Cerebellar nuclear complex (tissue), 1 donor: ENCODE results near the gene TUBA1C.

ENCODE experiments used
- DNase-seq, 2 experiments: peaks; one replicate each; lab custom pipeline; 2025; lab: John Stamatoyannopoulos, UW

The TUBA1C gene

GRCh38 chr12:49283541-49284429 lies 18.9 kb downstream of the TUBA1C start:
- DNase-seq: no peak

GRCh38 chr12:49284672-49285071 lies 19.8 kb downstream of the TUBA1C start:
- no peak for DNase-seq

- no peak for DNase-seq
Observed at GRCh38 chr12:49287876-49288275, 23.0 kb downstream of the TUBA1C start.

- peak in 1 of 2 experiments; percentile 7 for DNase-seq
Observed at GRCh38 chr12:49288412-49288853, 23.6 kb downstream of the TUBA1C start.

- no peak for DNase-seq
Observed at GRCh38 chr12:49288922-49289555, 24.2 kb downstream of the TUBA1C start.

GRCh38 chr12:49292729-49293055 lies 27.8 kb downstream of the TUBA1C start:
- no peak for DNase-seq

- no peak for DNase-seq
Observed at GRCh38 chr12:49293056-49293956, 28.4 kb downstream of the TUBA1C start.

GRCh38 chr12:49294086-49294803 lies 29.4 kb downstream of the TUBA1C start:
- no peak for DNase-seq

GRCh38 chr12:49294804-49295081 lies 29.9 kb downstream of the TUBA1C start:
- DNase-seq: no peak

GRCh38 chr12:49295082-49295936 lies 30.4 kb downstream of the TUBA1C start, which contains the start of gene PRPH:
Gene PRPH, plus strand, starts transcription at chr12:49295147. Its CDS starts 54 bp downstream, at chr12:49295201.
- no peak for DNase-seq

- no peak for DNase-seq
Observed at GRCh38 chr12:49296034-49296835, 31.4 kb downstream of the TUBA1C start.

- no peak for DNase-seq
Observed at GRCh38 chr12:49296836-49297694, 32.2 kb downstream of the TUBA1C start.

- DNase-seq: no peak
Observed at GRCh38 chr12:49297695-49298060, 32.8 kb downstream of the TUBA1C start.

GRCh38 chr12:49298160-49298559 lies 33.3 kb downstream of the TUBA1C start:
- no peak for DNase-seq

GRCh38 chr12:49301760-49302159 lies 36.9 kb downstream of the TUBA1C start:
- DNase-seq: no peak

GRCh38 chr12:49304161-49304560 lies 39.3 kb downstream of the TUBA1C start:
- DNase-seq: no peak

- DNase-seq: no peak
Observed at GRCh38 chr12:49305762-49306510, 41.1 kb downstream of the TUBA1C start.

GRCh38 chr12:49309386-49309785 lies 44.5 kb downstream of the TUBA1C start:
- no peak for DNase-seq
